Endometrial microvascular endothelial cells (primary cell): Measurements from ENCODE around the gene YY1AP1. TPM values are rescaled to one million over a fixed set of nuclear protein-coding genes. Genes with fewer than 3 reads are reported as not detected.
"Not testable (repeated sequence)": the region's sequence is repeated elsewhere in the genome, so short reads cannot be mapped to it uniquely, and the experiment has no call there.

Source experiments
- in situ Hi-C: cut with HindIII; loops from 2 replicates; pipeline ENCODE4 v1.10.0; 2017; ENCODE audit warnings: low sequenced_read_pairs, low pct_unique_long_range_greater_than_20kb; ENCODE audit errors: inconsistent ontology term
- total RNA-seq: library from RNA; depleted of rRNA; stranded (reverse); fragments of >200 nt; gene quantifications from one replicate; pipeline ENCODE4 v1.2.3, GENCODE V29; 2015; ENCODE audit errors: inconsistent ontology term

Gene YY1AP1
- total RNA-seq, 1 donor from 2014 or later, result 28.0 TPM

GRCh38 chr1:155650231-155650757 lies 38.3 kb downstream of the YY1AP1 start:
- in situ Hi-C loops, result no loop called here

GRCh38 chr1:155649676-155650075 lies 38.9 kb downstream of the YY1AP1 start:
- in situ Hi-C loops, result no loop called here

GRCh38 chr1:155648207-155649147 lies 40.1 kb downstream of the YY1AP1 start:
- in situ Hi-C loops, result no loop called here

- in situ Hi-C loops, result no loop called here
Observed at GRCh38 chr1:155646307-155646706, 42.3 kb downstream of the YY1AP1 start.

GRCh38 chr1:155645648-155646047 lies 42.9 kb downstream of the YY1AP1 start:
- in situ Hi-C loops, result no loop called here

- in situ Hi-C loops, result no loop called here
Observed at GRCh38 chr1:155645034-155645598, 43.5 kb downstream of the YY1AP1 start.

- in situ Hi-C loops, result no loop called here
Observed at GRCh38 chr1:155643230-155643629, 45.3 kb downstream of the YY1AP1 start.

GRCh38 chr1:155642559-155643180 lies 45.9 kb downstream of the YY1AP1 start:
- in situ Hi-C loops, result not testable (repeated sequence)

- in situ Hi-C loops, result no loop called here
Observed at GRCh38 chr1:155640367-155640766, 48.2 kb downstream of the YY1AP1 start.

GRCh38 chr1:155636397-155637153 lies 52.0 kb downstream of the YY1AP1 start:
- in situ Hi-C loops, result no loop called here

GRCh38 chr1:155626428-155626827 lies 62.1 kb downstream of the YY1AP1 start:
- in situ Hi-C loops, result not testable (repeated sequence)

GRCh38 chr1:155623357-155623756 lies 65.2 kb downstream of the YY1AP1 start:
- in situ Hi-C loops, result no loop called here

GRCh38 chr1:155622191-155622590 lies 66.4 kb downstream of the YY1AP1 start:
- in situ Hi-C loops, result no loop called here

GRCh38 chr1:155613226-155613625 lies 75.3 kb downstream of the YY1AP1 start:
- in situ Hi-C loops, result not testable (repeated sequence)

- in situ Hi-C loops, result not testable (repeated sequence)
Observed at GRCh38 chr1:155610257-155610647, 78.3 kb downstream of the YY1AP1 start.

GRCh38 chr1:155609515-155610256 lies 78.9 kb downstream of the YY1AP1 start, which contains the start of gene MSTO1:
Gene MSTO1 (plus strand): TSS chr1:155610218. CDS start chr1:155610249, 31 bp downstream.
- in situ Hi-C loops, result no loop called here
